Peyer's patch (tissue), 4 donors: ENCODE measurements around the gene DGCR2.

Source experiments
- POLR2A ChIP-seq, 2 donors: fragments of 450-650 bp; IDR thresholded peaks; one replicate each; pipeline ENCODE4 v1.5.1; 2017; ENCODE audit warnings: antibody characterized with exemption in 2 of 2, mild to moderate bottlenecking in 2 of 2, moderate library complexity in 2 of 2
- TF ChIP-seq, protein P1 (sequence below), 6 experiments: fragments of 450-650 bp in 4 of 6; fragments of 200-600 bp in 2 of 6; sonication (generic) in 1 of 6; IDR thresholded peaks; one replicate each; pipeline ENCODE4 v1.5.1; 2017 to 2019; ENCODE audit warnings: antibody characterized with exemption in 6 of 6, mild to moderate bottlenecking in 3 of 6, moderate library complexity in 1 of 6

GRCh38 chr22:19067696-19068348 is 54.4 kb downstream of the DGCR2 start:
- TF ChIP-seq, protein P1, sequence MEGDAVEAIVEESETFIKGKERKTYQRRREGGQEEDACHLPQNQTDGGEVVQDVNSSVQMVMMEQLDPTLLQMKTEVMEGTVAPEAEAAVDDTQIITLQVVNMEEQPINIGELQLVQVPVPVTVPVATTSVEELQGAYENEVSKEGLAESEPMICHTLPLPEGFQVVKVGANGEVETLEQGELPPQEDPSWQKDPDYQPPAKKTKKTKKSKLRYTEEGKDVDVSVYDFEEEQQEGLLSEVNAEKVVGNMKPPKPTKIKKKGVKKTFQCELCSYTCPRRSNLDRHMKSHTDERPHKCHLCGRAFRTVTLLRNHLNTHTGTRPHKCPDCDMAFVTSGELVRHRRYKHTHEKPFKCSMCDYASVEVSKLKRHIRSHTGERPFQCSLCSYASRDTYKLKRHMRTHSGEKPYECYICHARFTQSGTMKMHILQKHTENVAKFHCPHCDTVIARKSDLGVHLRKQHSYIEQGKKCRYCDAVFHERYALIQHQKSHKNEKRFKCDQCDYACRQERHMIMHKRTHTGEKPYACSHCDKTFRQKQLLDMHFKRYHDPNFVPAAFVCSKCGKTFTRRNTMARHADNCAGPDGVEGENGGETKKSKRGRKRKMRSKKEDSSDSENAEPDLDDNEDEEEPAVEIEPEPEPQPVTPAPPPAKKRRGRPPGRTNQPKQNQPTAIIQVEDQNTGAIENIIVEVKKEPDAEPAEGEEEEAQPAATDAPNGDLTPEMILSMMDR (IDR thresholded peaks at IDR 0.05) = no peak
- no peak for TF ChIP-seq POLR2A (IDR thresholded peaks at IDR 0.05)
